ENCODE results near the gene ADCYAP1R1. TPM values are rescaled to one million over a fixed set of nuclear protein-coding genes. Genes with fewer than 3 reads are reported as not detected.

ADCYAP1R1 gene
- total RNA-seq, 2 donors from 2014 or later = 0.31 to 1.5 TPM

- no peak for DNase-seq
- no peak for ATAC-seq
- intact Hi-C loops (cut with DNase I, micrococcal nuclease) = no loop called here
Observed at GRCh38 chr7:31078363-31078990, 26.4 kb downstream of the ADCYAP1R1 start.

DNA sequence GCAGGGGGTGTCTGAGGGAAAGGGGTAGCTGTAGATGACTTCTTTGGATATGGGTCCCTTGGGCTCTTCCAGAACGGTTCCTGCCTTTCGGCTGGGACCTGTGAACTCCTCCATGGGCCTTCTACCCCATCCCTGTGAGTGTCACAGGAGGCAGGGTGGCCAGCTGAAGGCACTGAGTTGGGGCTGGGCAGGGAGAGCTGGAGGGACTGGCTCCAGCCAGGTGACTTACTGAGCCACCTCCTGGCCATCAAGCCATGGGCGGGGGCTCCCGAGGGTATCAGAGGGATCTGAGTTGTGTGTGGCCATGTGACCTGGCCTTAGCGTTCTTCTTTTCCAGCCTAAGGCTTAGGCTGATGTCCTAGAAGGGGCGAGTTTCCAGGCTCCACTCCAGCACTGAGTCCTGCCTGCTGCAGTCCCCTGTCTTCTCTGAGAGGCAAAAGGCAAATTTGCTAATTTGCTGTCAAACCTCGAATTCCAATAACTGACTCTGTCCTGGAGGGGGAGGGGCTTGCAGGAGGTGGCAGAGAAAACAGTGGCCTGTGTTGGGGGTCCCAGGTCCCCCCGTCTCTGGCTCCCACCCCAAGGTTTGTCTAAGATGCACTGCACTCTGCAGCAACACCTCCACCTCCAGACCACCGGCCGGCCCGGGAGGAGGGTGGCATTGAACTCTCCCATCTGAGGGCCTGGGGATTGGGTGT is 27.2 kb downstream of the ADCYAP1R1 start:
- no peak for DNase-seq

GRCh38 chr7:31079824-31080511 is 27.9 kb downstream of the ADCYAP1R1 start:
- intact Hi-C loops (cut with DNase I, micrococcal nuclease) = no loop called here
- ATAC-seq (no peak), DNase-seq (no peak)

More for the DNA sequence above, 27.2 kb downstream of the ADCYAP1R1 start:
- no peak for ATAC-seq
- intact Hi-C loops (cut with DNase I, micrococcal nuclease) = no loop called here

- DNase-seq = no peak
- intact Hi-C loops (cut with DNase I, micrococcal nuclease) = no loop called here
- no peak for ATAC-seq
Observed at GRCh38 chr7:31080763-31081162, 28.7 kb downstream of the ADCYAP1R1 start.

GRCh38 chr7:31082017-31082416 is 29.9 kb downstream of the ADCYAP1R1 start:
- intact Hi-C loops (cut with DNase I, micrococcal nuclease) = no loop called here
- DNase-seq (no peak), ATAC-seq (no peak)

DNA sequence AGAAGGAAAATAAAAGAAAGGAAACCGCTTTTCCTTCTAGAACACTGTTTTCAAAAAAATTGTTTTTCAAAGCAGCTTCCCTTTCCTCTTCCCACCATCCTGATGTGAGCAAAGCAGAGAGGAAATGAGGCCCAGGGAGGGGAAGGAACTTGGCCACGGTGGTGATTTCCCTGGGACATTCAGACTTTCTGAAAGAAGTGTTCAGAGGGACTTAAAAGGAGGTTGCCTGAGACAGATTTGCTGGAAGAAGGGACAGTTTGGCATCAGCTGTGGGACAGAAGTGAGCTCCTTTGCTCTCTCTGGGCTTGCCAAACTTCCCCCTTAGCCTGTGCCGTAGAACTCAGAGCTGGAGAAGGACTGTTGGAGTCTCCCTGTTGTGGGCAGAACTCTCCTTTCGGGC is 30.3 kb downstream of the ADCYAP1R1 start:
- ATAC-seq (no peak), DNase-seq (no peak)
- intact Hi-C loops (cut with DNase I, micrococcal nuclease) = no loop called here

- intact Hi-C loops (cut with DNase I, micrococcal nuclease) = no loop called here
- no peak for DNase-seq
- no peak for ATAC-seq
Observed at GRCh38 chr7:31083210-31083786, 31.2 kb downstream of the ADCYAP1R1 start.

GRCh38 chr7:31084226-31084625 is 32.1 kb downstream of the ADCYAP1R1 start:
- ATAC-seq (no peak), DNase-seq (no peak)
- intact Hi-C loops (cut with DNase I, micrococcal nuclease) = no loop called here

- intact Hi-C loops (cut with DNase I, micrococcal nuclease) = no loop called here
- ATAC-seq (no peak), DNase-seq (no peak)
Observed at GRCh38 chr7:31087351-31087750, 35.2 kb downstream of the ADCYAP1R1 start.

DNA sequence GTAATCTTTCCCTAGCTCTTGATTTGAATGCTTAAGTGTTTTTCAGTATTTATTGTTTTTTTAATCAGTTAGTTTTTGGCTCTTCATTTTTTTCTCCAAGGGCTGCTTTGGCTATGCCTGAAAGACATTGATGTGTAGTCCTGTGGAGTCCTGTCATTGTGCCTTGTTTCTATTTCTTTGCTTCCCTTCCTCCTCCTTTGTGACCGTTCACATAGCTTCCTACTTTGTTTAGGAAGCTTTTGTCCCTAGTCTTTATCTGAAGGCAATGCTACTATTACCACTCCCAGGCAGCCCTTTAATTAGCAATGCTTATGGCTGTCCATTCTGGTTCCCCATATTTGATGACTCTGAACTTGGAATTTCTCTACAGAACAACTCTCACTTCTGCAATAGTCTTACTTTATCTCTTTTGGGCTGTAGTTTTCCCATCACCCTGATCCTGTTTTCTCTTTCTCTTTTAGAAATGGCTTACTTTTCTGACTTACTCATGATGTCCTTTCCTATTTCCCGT is 39.9 kb downstream of the ADCYAP1R1 start:
- DNase-seq (no peak), ATAC-seq (no peak)
- intact Hi-C loops (cut with DNase I, micrococcal nuclease) = no loop called here

GRCh38 chr7:31092606-31093005 is 40.5 kb downstream of the ADCYAP1R1 start:
- ATAC-seq (no peak), DNase-seq (peak in 1 of 2 donors; percentile 10)
- intact Hi-C loops (cut with DNase I, micrococcal nuclease) = no loop called here

GRCh38 chr7:31093282-31093681 is 41.2 kb downstream of the ADCYAP1R1 start:
- DNase-seq = no peak
- ATAC-seq = no peak
- intact Hi-C loops (cut with DNase I, micrococcal nuclease) = no loop called here

DNA sequence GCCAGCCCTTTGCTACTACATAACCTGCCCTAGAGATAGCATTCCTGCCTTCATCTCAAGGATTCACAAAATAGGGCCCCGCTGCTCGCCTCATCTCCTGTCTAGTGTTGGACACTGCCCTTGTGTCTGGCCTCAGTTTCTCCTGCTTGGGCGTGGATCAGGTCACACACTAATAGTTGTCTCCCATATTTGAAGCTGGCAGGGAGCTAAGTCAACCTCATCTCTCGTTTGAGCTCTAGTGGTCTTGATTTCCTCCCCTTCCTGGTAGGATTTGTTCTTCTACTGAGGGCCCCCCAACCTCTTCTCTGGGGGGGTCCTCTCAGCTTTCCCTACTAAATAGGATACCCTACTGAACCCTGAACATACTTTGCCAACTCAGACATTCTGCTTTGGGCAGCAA is 42.2 kb downstream of the ADCYAP1R1 start:
- ATAC-seq (no peak), DNase-seq (no peak)
- intact Hi-C loops (cut with DNase I, micrococcal nuclease) = no loop called here

DNA sequence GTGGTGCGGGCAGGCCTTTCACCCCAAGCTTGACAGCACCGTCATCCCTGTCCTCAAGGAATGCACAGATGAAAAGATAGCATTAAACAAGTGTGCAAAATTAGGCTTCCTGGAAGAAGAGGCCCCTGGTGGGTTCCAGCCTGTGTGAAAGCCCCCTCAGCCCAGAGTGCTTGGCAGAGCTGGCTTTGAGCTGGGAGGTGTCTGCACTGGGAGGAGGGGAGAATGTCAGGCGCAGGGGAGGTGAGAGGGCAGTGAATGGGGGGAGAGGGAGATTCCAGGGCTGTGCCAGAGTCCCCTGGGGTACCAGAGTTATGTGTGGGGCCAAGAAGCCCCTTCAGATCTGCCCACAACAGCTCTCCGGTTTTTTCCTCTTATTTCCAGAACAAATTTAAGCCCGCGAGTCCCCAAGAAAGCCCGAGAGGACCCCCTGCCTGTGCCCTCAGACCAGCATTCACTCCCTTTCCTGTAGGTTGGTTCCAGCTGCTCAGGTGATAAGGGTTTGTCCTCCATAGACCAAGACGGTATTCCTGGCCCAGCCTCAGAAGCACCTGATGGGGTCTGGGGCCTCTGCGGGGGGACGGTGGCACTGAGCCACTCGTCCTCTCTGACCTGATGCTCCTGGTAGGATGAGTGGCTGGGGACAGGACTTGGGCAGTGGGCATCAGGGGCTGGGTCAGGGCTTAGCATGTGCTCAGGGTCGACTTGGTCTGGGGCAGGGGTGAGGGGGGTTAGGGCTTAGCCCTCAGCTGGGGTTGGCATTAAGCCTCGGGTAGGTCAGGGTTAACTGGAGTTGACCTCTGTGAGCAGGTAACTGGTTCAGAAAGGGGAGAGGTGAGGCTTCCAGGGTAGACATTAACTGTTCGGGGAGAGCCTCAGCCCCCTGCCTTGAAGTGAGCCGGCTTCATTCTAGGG is 43.4 kb downstream of the ADCYAP1R1 start:
- no peak for ATAC-seq
- intact Hi-C loops (cut with DNase I, micrococcal nuclease) = no loop called here
- DNase-seq = no peak

- DNase-seq (no peak), ATAC-seq (no peak)
- intact Hi-C loops (cut with DNase I, micrococcal nuclease) = no loop called here
Observed at GRCh38 chr7:31096198-31096876, 44.2 kb downstream of the ADCYAP1R1 start.

GRCh38 chr7:31096877-31097258 is 44.8 kb downstream of the ADCYAP1R1 start:
- intact Hi-C loops (cut with DNase I, micrococcal nuclease) = no loop called here
- ATAC-seq (no peak), DNase-seq (no peak)

DNA sequence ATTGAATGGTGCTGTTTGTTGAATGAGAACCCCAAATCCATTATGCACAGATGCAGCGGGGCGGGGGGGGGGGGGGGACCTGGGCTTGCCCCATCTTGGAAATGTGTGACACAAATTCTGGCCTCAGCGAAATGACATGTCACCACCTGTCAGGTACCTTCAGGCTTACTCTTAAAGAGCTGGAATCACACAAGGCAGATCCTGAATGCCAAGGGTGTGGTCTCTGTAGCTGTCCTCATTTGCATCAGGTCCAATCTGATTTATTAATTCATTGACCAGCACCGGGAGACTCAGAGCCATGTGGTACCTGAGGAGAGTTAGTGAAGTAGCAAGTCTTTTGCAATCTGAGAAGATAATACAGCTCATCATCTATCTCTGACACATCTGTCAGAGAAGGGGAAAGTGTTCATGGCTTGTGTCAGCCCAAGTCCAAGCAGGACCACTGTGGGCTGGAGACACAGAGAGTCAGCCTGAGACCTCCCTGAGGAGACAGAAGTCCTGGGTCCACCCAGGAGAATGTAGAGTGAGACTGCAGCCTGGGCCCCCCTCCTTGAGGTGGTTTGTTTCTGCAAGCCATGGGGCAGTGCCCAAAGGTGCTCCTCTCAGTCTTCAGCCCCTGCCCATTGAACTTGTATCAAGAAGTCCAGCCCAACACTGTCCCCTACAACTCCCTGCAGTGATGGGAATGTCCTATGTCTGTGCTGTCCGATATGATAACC is 46.7 kb downstream of the ADCYAP1R1 start:
- intact Hi-C loops (cut with DNase I, micrococcal nuclease) = no loop called here
- ATAC-seq (no peak), DNase-seq (no peak)
